ENCODE data around the gene LETM1.
A peak's percentile ranks its signal among the peaks of the same experiment; 100 is the strongest.

Gene LETM1

GRCh38 chr4:1797298-1797860 lies 58.6 kb downstream of the LETM1 start:
- DNase-seq = peak in 6 of 56 donors; percentile 12 to 54 (median 36)

- no peak for DNase-seq
Measured at GRCh38 chr4:1796486-1797204, 59.3 kb downstream of the LETM1 start.

GRCh38 chr4:1795299-1796195 lies 60.4 kb downstream of the LETM1 start:
- no peak for DNase-seq

GRCh38 chr4:1794809-1795298 lies 61.1 kb downstream of the LETM1 start:
- DNase-seq = no peak

GRCh38 chr4:1793940-1794808 lies 61.8 kb downstream of the LETM1 start:
- DNase-seq = no peak

- DNase-seq = no peak
Measured at GRCh38 chr4:1793496-1793840, 62.5 kb downstream of the LETM1 start.

- DNase-seq = peak in 7 of 56 donors; percentile 27 to 62 (median 30)
Measured at GRCh38 chr4:1792832-1793495, 63.0 kb downstream of the LETM1 start, which contains the start of gene FGFR3. Gene FGFR3 (plus strand): TSS chr4:1793293. CDS start chr4:1793935, 642 bp downstream.

- no peak for DNase-seq
Measured at GRCh38 chr4:1792158-1792831, 63.7 kb downstream of the LETM1 start.

- no peak for DNase-seq
Measured at GRCh38 chr4:1790005-1790404, 66.0 kb downstream of the LETM1 start.

GRCh38 chr4:1789552-1789951 lies 66.4 kb downstream of the LETM1 start:
- no peak for DNase-seq

- DNase-seq = peak in 1 of 56 donors; percentile 18
Measured at GRCh38 chr4:1788254-1788973, 67.5 kb downstream of the LETM1 start.

GRCh38 chr4:1787411-1788077 lies 68.4 kb downstream of the LETM1 start:
- DNase-seq = peak in 9 of 56 donors; percentile 26 to 54 (median 39)

- DNase-seq = no peak
Measured at GRCh38 chr4:1786544-1787362, 69.2 kb downstream of the LETM1 start.

- DNase-seq = no peak
Measured at GRCh38 chr4:1785592-1785991, 70.4 kb downstream of the LETM1 start.

GRCh38 chr4:1784789-1785591 lies 71.0 kb downstream of the LETM1 start:
- DNase-seq = peak in 1 of 56 donors; percentile 44

GRCh38 chr4:1784395-1784788 lies 71.6 kb downstream of the LETM1 start:
- DNase-seq = peak in 13 of 56 donors; percentile 11 to 48 (median 41)

- peak in 5 of 56 donors; percentile 25 to 39 (median 30) for DNase-seq
Measured at GRCh38 chr4:1783970-1784369, 72.0 kb downstream of the LETM1 start.

Data from nucleus accumbens (tissue), 56 donors.